RCC 7860 (cell line): Measurements from ENCODE around the gene CGGBP1.

Experiments used
- DNase-seq: peaks from one replicate; pipeline ENCODE4 v3.0.0-alpha.2; 2015; ENCODE audit warnings: low spot score
- FAIRE-seq: peaks from 2 replicates; lab custom pipeline; 2012; peaks lifted over from hg19 to GRCh38; lab: Jason Lieb, UNC

CGGBP1 gene

GRCh38 chr3:88058581-88059379 is at the start of gene CGGBP1, which contains the start of gene ZNF654:
Gene CGGBP1, minus strand, starts transcription at chr3:88059005. Its CDS starts 3,029 bp downstream, at chr3:88055976.
Gene ZNF654, plus strand, starts transcription at chr3:88059255. Its CDS starts 65 bp downstream, at chr3:88059320.
- peak; percentile 96 for DNase-seq
- peak; percentile 75 for FAIRE-seq

GRCh38 chr3:88105325-88105724 is 46.5 kb upstream of the CGGBP1 start:
- FAIRE-seq (no peak), DNase-seq (no peak)

GRCh38 chr3:88101142-88101541 is 42.3 kb upstream of the CGGBP1 start:
- DNase-seq, result no peak
- no peak for FAIRE-seq

- no peak for DNase-seq
- no peak for FAIRE-seq
Observed at GRCh38 chr3:88093266-88093665, 34.5 kb upstream of the CGGBP1 start.

GRCh38 chr3:88092270-88092669 is 33.5 kb upstream of the CGGBP1 start:
- FAIRE-seq (no peak), DNase-seq (no peak)

- DNase-seq (no peak), FAIRE-seq (no peak)
Observed at GRCh38 chr3:88090681-88091080, 31.9 kb upstream of the CGGBP1 start.

GRCh38 chr3:88084097-88084501 is 25.3 kb upstream of the CGGBP1 start:
- DNase-seq, result no peak
- no peak for FAIRE-seq

- DNase-seq (no peak), FAIRE-seq (no peak)
Observed at GRCh38 chr3:88082854-88083253, 24.0 kb upstream of the CGGBP1 start.

- FAIRE-seq, result no peak
Observed at GRCh38 chr3:88078932-88079331, 20.1 kb upstream of the CGGBP1 start.

GRCh38 chr3:88076712-88077111 is 17.9 kb upstream of the CGGBP1 start:
- no peak for FAIRE-seq
- DNase-seq, result no peak

More at GRCh38 chr3:88078932-88079331, 20.1 kb upstream of the CGGBP1 start:
- DNase-seq, result no peak

- FAIRE-seq, result no peak
- no peak for DNase-seq
Observed at GRCh38 chr3:88075497-88075896, 16.7 kb upstream of the CGGBP1 start.

GRCh38 chr3:88075072-88075471 is 16.3 kb upstream of the CGGBP1 start:
- no peak for FAIRE-seq
- no peak for DNase-seq

GRCh38 chr3:88061746-88062145 is 2.9 kb upstream of the CGGBP1 start:
- FAIRE-seq, result no peak
- DNase-seq, result no peak

GRCh38 chr3:88059380-88060170 is 770 bp upstream of the CGGBP1 start:
- DNase-seq (no peak), FAIRE-seq (no peak)

GRCh38 chr3:88058306-88058580 is 562 bp downstream of the CGGBP1 start:
- DNase-seq, result no peak
- no peak for FAIRE-seq

- FAIRE-seq, result no peak
- DNase-seq, result no peak
Observed at GRCh38 chr3:88057630-88058305, 1.0 kb downstream of the CGGBP1 start.

- FAIRE-seq (no peak), DNase-seq (no peak)
Observed at GRCh38 chr3:88046766-88047165, 12.0 kb downstream of the CGGBP1 start.

GRCh38 chr3:88044411-88044810 is 14.4 kb downstream of the CGGBP1 start:
- no peak for FAIRE-seq
- no peak for DNase-seq

- DNase-seq (no peak), FAIRE-seq (no peak)
Observed at GRCh38 chr3:88041005-88041404, 17.8 kb downstream of the CGGBP1 start.

GRCh38 chr3:88040529-88040928 is 18.3 kb downstream of the CGGBP1 start:
- DNase-seq, result no peak
- no peak for FAIRE-seq

- no peak for FAIRE-seq
- no peak for DNase-seq
Observed at GRCh38 chr3:88038566-88038965, 20.2 kb downstream of the CGGBP1 start.

GRCh38 chr3:88036221-88036620 is 22.6 kb downstream of the CGGBP1 start:
- FAIRE-seq (no peak), DNase-seq (no peak)
